ENCODE measurements around the gene VPS13D.

DNA sequence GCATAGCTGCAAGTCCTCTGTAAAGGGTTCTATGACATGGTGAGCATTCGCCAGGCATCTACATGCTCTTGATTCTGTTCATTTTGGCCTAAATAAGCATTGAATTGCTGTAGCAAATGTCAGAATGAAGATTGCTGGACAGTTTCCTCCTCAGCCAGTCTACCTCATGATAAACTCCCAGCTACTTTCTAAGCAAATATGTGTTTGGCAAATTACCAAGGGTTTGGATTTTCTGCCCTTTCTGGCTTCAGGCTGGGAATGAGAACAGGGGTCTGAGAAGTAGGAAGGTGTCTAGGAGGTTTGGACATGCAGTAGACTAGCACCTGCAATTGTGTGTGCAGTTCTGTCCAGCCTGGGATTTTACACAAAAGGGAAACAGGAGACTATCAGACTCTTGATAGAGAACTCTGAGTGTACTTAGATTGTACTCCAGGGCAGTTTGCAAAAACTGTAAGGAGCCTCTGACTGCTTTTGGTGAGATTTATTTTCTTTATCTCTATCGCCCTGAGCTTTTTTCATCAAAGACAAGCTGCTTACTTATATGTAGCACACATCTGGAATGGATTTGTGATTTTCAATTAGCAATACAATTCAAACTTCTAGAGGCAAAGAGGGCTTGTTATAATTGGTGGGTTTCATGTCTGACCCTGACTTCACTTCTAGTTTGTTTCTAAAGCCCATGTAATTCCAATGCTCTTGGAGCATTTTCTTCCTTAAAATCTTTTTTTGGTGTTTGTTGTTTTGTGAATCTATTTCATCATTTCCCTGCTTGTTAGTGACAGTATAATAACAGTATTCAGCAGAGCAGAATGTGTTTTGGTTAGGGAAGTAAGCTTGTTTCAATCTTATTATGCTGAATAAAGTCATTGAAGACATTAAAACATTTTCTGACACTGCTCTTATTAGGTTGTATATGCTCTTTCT, 150.8 kb downstream of the VPS13D start:
- TF ChIP-seq, protein P1, sequence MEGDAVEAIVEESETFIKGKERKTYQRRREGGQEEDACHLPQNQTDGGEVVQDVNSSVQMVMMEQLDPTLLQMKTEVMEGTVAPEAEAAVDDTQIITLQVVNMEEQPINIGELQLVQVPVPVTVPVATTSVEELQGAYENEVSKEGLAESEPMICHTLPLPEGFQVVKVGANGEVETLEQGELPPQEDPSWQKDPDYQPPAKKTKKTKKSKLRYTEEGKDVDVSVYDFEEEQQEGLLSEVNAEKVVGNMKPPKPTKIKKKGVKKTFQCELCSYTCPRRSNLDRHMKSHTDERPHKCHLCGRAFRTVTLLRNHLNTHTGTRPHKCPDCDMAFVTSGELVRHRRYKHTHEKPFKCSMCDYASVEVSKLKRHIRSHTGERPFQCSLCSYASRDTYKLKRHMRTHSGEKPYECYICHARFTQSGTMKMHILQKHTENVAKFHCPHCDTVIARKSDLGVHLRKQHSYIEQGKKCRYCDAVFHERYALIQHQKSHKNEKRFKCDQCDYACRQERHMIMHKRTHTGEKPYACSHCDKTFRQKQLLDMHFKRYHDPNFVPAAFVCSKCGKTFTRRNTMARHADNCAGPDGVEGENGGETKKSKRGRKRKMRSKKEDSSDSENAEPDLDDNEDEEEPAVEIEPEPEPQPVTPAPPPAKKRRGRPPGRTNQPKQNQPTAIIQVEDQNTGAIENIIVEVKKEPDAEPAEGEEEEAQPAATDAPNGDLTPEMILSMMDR (IDR thresholded peaks at IDR 0.05): no peak
- TF ChIP-seq POLR2A (IDR thresholded peaks at IDR 0.05): no peak

All from right lobe of liver (tissue), 4 donors.